Measurements from ENCODE around the gene TSPAN32. TPM values are rescaled to one million over a fixed set of nuclear protein-coding genes. Genes with fewer than 3 reads are reported as not detected.

TSPAN32 gene
- total RNA-seq, 5 donors from 2014 or later (not counting 1 experiment from before 2014, with no cell fraction given) = 66.9 to 185 (median 92.3) TPM

GRCh38 chr11:2306452-2306823 lies 4.6 kb downstream of the TSPAN32 start:
- Mint-ChIP-seq H3K36me3 (no peaks in the 10 kb centered on the region), H3K9me3 (no peaks in the 10 kb centered on the region)
- peaks cover 30 to 81% of the 10 kb centered on the region in 2 experiments for H3K4me1 ChIP-seq (ENCODE audit: control insufficient read depth in 1 of 2, extremely low read depth in 1 of 2, insufficient read depth in 2 of 2, low read length in 2 of 2)

DNA sequence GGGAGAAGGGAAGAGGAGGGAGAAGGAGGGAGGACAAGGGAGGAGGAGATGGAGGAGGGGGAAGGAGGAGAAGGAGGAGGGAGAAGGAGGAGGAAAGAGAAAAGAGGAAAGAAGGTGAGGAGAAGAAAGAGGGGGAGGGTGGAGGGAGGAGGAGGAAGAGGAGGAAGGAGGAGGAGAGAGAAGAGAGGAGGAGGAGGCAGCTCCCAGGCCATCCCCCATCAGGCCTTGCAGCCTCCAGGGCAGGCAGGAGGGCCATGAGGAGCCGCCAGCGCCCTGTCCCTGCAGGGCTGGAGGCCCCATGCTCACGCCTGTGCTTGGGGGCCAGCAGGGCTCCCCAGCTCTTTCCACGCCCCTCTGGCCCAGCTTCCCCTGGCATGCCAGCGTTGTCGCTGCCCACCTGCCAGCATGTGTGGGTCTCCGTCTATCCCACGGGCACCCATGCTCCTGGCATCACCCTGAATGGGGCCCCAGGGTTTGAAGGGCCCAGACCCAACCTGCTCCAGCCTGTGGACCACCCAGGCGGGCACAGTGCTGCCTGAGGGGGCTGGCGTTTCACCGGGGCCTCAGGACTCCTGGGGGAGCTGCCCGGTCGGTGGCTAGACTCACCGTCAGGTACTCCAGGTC lies 5.2 kb downstream of the TSPAN32 start:
- H3K4me3 Mint-ChIP-seq = peak overlapping the region in 1 of 3 donors; percentile 98

More at GRCh38 chr11:2306452-2306823, 4.6 kb downstream of the TSPAN32 start:
- H3K4me3 ChIP-seq (ENCODE audit: control insufficient read depth in 1 of 2, extremely low read depth in 1 of 2, low read length in 1 of 2) = peak overlapping the region; percentile 51
- CTCF ChIA-PET = interaction anchor here (0.6 to 4.4 kb wide), 6 partner anchors 47 to 225 kb away, joined by 3 to 42 read pairs (median 4); no protein-coding TSS in a partner anchor
- H3K27me3 Mint-ChIP-seq = no peaks in the 10 kb centered on the region
- peak overlapping the region; percentile 63 to 98 (median 69) for H3K4me3 Mint-ChIP-seq
- no peak for DNase-seq
- no peaks in the 10 kb centered on the region for H3K27me3 ChIP-seq (replicated peaks in 1 of 2; ENCODE audit: control insufficient read depth in 2 of 2, extremely low read depth in 1 of 2, insufficient read depth in 2 of 2, low read length in 1 of 2)
- H3K9me3 ChIP-seq = no peaks in the 10 kb centered on the region
- POLR2A ChIA-PET = no interaction called here
- H3K4me1 Mint-ChIP-seq = peaks cover 33 to 54% (median 51%) of the 10 kb centered on the region in 3 donors
- ATAC-seq (replicated peaks in 1 of 4) = no peak
- WGBS (ENCODE audit: insufficient coverage) = 0% methylated on average over 1 of the region's 4 CpGs
- H3K27ac Mint-ChIP-seq = peak overlapping the region; percentile 98 to 99
- peaks cover 0 to 10% of the 10 kb centered on the region in 2 donors for H3K36me3 ChIP-seq (ENCODE audit: control insufficient read depth in 2 of 2, extremely low read depth in 1 of 2, insufficient read depth in 1 of 2, low read length in 1 of 2)
- peak overlapping the region; percentile 86 for H3K27ac ChIP-seq (ENCODE audit: low read length)

DNA sequence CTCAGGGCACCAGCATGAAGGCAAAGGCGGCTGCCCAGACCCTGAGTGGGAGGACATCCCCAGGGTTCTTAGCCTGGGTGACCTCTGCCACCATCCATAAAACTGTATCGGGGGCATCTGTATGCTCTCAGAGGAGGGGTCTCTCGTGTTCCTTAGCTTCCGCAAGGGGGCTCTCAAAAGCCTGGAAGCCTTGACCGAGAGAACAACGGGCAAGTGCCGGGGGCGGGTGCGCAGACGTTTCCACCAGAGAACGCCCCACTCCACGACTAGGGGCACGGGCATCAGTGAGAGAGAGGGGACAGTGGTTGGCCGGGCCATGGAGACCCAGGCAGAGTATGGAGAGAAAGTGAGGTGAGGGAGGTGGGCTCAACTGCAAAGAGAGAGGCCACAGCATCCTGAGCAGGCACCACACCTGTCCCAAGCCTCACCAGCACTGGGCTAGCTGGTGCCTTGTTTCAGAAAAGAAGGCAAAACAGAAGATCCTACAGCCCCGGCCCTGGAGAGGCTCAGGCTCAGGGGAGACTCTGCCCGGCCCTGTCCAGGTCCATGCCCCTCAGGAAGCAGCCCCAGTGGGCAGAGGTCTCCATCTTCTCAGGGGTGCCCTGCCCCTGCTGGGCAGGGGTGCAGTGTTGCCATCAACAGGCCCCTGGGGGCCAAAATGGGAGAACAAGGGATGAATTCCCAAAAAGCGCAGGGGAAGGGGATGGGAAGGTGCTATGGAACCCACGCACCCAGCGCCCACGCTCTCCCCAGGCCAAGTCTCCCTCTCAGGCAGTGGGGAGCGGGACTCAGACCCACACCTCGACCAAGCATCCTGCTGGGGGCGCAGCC lies 5.9 kb downstream of the TSPAN32 start:
- no peak overlapping the region for H3K4me3 ChIP-seq (ENCODE audit: control insufficient read depth in 1 of 2, extremely low read depth in 1 of 2, low read length in 1 of 2)
- H3K4me3 Mint-ChIP-seq = peak overlapping the region in 1 of 3 donors; percentile 98
- no peaks in the 10 kb centered on the region for H3K9me3 Mint-ChIP-seq
- peaks cover 0 to 10% of the 10 kb centered on the region in 2 donors for H3K36me3 ChIP-seq (ENCODE audit: control insufficient read depth in 2 of 2, extremely low read depth in 1 of 2, insufficient read depth in 1 of 2, low read length in 1 of 2)
- ChIA-PET CTCF (interaction anchor here in 1 of 2 donors (4.4 kb wide), 1 partner anchor 113 kb away, joined by 42 read pairs; no protein-coding TSS in a partner anchor), POLR2A (no interaction called here)
- WGBS (ENCODE audit: insufficient coverage) = 96% methylated on average over 20 of the region's 23 CpGs
- peaks cover 26 to 48% (median 45%) of the 10 kb centered on the region in 3 donors for H3K4me1 Mint-ChIP-seq
- no peaks in the 10 kb centered on the region for H3K9me3 ChIP-seq
- H3K36me3 Mint-ChIP-seq = no peaks in the 10 kb centered on the region
- ATAC-seq (replicated peaks in 1 of 4) = no peak
- peaks cover 28 to 75% of the 10 kb centered on the region in 2 experiments for H3K4me1 ChIP-seq (ENCODE audit: control insufficient read depth in 1 of 2, extremely low read depth in 1 of 2, insufficient read depth in 2 of 2, low read length in 2 of 2)
- H3K27ac ChIP-seq (ENCODE audit: low read length) = peak overlapping the region; percentile 86
- peak overlapping the region; percentile 52 to 85 for H3K27ac Mint-ChIP-seq
- DNase-seq = no peak
- H3K27me3 Mint-ChIP-seq = no peaks in the 10 kb centered on the region
- no peaks in the 10 kb centered on the region for H3K27me3 ChIP-seq (replicated peaks in 1 of 2; ENCODE audit: control insufficient read depth in 2 of 2, extremely low read depth in 1 of 2, insufficient read depth in 2 of 2, low read length in 1 of 2)

More for the DNA sequence above, 5.2 kb downstream of the TSPAN32 start:
- H3K27ac Mint-ChIP-seq = peak overlapping the region in 1 of 2 donors; percentile 99
- DNase-seq (no peak), ATAC-seq (replicated peaks in 1 of 4) (no peak)
- no peak overlapping the region for H3K4me3 ChIP-seq (ENCODE audit: control insufficient read depth in 1 of 2, extremely low read depth in 1 of 2, low read length in 1 of 2)
- ChIA-PET CTCF (interaction anchor here (4.0 to 4.4 kb wide), 2 partner anchors 113 to 114 kb away, joined by 16 to 42 read pairs; no protein-coding TSS in a partner anchor), POLR2A (no interaction called here)
- H3K4me1 ChIP-seq (ENCODE audit: control insufficient read depth in 1 of 2, extremely low read depth in 1 of 2, insufficient read depth in 2 of 2, low read length in 2 of 2) = peaks cover 30 to 79% of the 10 kb centered on the region in 2 experiments
- no peaks in the 10 kb centered on the region for H3K36me3 Mint-ChIP-seq
- no peaks in the 10 kb centered on the region for H3K27me3 ChIP-seq (replicated peaks in 1 of 2; ENCODE audit: control insufficient read depth in 2 of 2, extremely low read depth in 1 of 2, insufficient read depth in 2 of 2, low read length in 1 of 2)
- H3K36me3 ChIP-seq (ENCODE audit: control insufficient read depth in 2 of 2, extremely low read depth in 1 of 2, insufficient read depth in 1 of 2, low read length in 1 of 2) = peaks cover 0 to 10% of the 10 kb centered on the region in 2 donors
- WGBS (ENCODE audit: insufficient coverage) = 82% methylated on average over 14 of the region's 14 CpGs
- no peaks in the 10 kb centered on the region for H3K27me3 Mint-ChIP-seq
- H3K4me1 Mint-ChIP-seq = peaks cover 29 to 51% (median 47%) of the 10 kb centered on the region in 3 donors
- H3K9me3 Mint-ChIP-seq = no peaks in the 10 kb centered on the region
- peak overlapping the region; percentile 86 for H3K27ac ChIP-seq (ENCODE audit: low read length)
- no peaks in the 10 kb centered on the region for H3K9me3 ChIP-seq

DNA sequence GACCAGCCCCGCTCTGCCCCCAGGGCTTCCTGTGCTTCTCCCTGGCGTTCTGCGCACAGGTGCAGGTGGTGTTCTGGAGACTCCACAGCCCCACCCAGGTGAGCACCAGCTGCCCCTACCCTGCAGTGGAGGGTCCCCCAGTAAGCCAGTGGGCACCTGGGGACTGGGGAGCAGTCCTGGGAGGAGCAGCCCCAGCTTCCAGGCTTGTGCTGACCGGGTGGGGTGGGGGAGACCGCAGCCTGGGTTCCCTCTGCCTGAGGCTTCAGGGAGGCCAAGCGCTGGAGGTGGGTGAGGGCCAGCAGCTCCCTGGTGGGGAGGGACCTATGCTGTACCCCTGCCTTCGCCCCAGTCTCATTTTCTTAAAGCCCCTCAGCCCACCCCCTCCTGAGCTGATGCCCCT lies 6.9 kb downstream of the TSPAN32 start:
- ChIA-PET POLR2A (no interaction called here), CTCF (interaction anchor here in 1 of 2 donors (0.5 kb wide), 1 partner anchor 90 kb away, joined by 3 read pairs; no protein-coding TSS in a partner anchor)
- Histone ChIP-seq H3K27ac (ENCODE audit: low read length) (no peak overlapping the region), H3K36me3 (ENCODE audit: control insufficient read depth in 2 of 2, extremely low read depth in 1 of 2, insufficient read depth in 1 of 2, low read length in 1 of 2) (peaks cover 0 to 10% of the 10 kb centered on the region in 2 donors), H3K27me3 (replicated peaks in 1 of 2; ENCODE audit: control insufficient read depth in 2 of 2, extremely low read depth in 1 of 2, insufficient read depth in 2 of 2, low read length in 1 of 2) (no peaks in the 10 kb centered on the region), H3K4me1 (ENCODE audit: control insufficient read depth in 1 of 2, extremely low read depth in 1 of 2, insufficient read depth in 2 of 2, low read length in 2 of 2) (peaks cover 18 to 75% of the 10 kb centered on the region in 2 experiments), H3K9me3 (no peaks in the 10 kb centered on the region), H3K4me3 (ENCODE audit: control insufficient read depth in 1 of 2, extremely low read depth in 1 of 2, low read length in 1 of 2) (no peak overlapping the region)
- no peaks in the 10 kb centered on the region for H3K36me3 Mint-ChIP-seq
- WGBS (ENCODE audit: insufficient coverage) = 90% methylated on average over 3 of the region's 7 CpGs
- H3K27me3 Mint-ChIP-seq = no peaks in the 10 kb centered on the region
- H3K4me1 Mint-ChIP-seq = peaks cover 21 to 42% (median 37%) of the 10 kb centered on the region in 3 donors
- DNase-seq (no peak), ATAC-seq (replicated peaks in 1 of 4) (no peak)
- H3K4me3 Mint-ChIP-seq = no peak overlapping the region
- no peaks in the 10 kb centered on the region for H3K9me3 Mint-ChIP-seq
- H3K27ac Mint-ChIP-seq = peak overlapping the region in 1 of 2 donors; percentile 48

- no peak for ATAC-seq (replicated peaks in 1 of 4)
- no peaks in the 10 kb centered on the region for H3K9me3 Mint-ChIP-seq
- Histone ChIP-seq H3K4me3 (ENCODE audit: control insufficient read depth in 1 of 2, extremely low read depth in 1 of 2, low read length in 1 of 2) (no peak overlapping the region), H3K27ac (ENCODE audit: low read length) (no peak overlapping the region), H3K4me1 (ENCODE audit: control insufficient read depth in 1 of 2, extremely low read depth in 1 of 2, insufficient read depth in 2 of 2, low read length in 2 of 2) (peaks cover 12 to 74% of the 10 kb centered on the region in 2 experiments), H3K36me3 (ENCODE audit: control insufficient read depth in 2 of 2, extremely low read depth in 1 of 2, insufficient read depth in 1 of 2, low read length in 1 of 2) (peaks cover 0 to 10% of the 10 kb centered on the region in 2 donors), H3K27me3 (replicated peaks in 1 of 2; ENCODE audit: control insufficient read depth in 2 of 2, extremely low read depth in 1 of 2, insufficient read depth in 2 of 2, low read length in 1 of 2) (no peaks in the 10 kb centered on the region), H3K9me3 (no peaks in the 10 kb centered on the region)
- POLR2A ChIA-PET = no interaction called here
- H3K36me3 Mint-ChIP-seq = no peaks in the 10 kb centered on the region
- H3K27ac Mint-ChIP-seq = no peak overlapping the region
- peaks cover 21 to 34% (median 30%) of the 10 kb centered on the region in 3 donors for H3K4me1 Mint-ChIP-seq
- CTCF ChIA-PET = interaction anchor here in 1 of 2 donors (0.5 kb wide), 1 partner anchor 89 kb away, joined by 3 read pairs; no protein-coding TSS in a partner anchor
- no peaks in the 10 kb centered on the region for H3K27me3 Mint-ChIP-seq
- no peak overlapping the region for H3K4me3 Mint-ChIP-seq
- no peak for DNase-seq
- WGBS (ENCODE audit: insufficient coverage) = 91% methylated on average over 16 of the region's 19 CpGs
These were observed 7.6 kb downstream of the TSPAN32 start for GRCh38 chr11:2309251-2310072.
